ENCODE data around the gene APC. TPM values are rescaled to one million over a fixed set of nuclear protein-coding genes. Genes with fewer than 3 reads are reported as not detected.

Gene APC
- total and polyA plus RNA-seq, 2 of the 13 experiments (the other 11 are each of a cell fraction or from before 2014, with no cell fraction given), result 6.1 to 19.0 TPM

DNA sequence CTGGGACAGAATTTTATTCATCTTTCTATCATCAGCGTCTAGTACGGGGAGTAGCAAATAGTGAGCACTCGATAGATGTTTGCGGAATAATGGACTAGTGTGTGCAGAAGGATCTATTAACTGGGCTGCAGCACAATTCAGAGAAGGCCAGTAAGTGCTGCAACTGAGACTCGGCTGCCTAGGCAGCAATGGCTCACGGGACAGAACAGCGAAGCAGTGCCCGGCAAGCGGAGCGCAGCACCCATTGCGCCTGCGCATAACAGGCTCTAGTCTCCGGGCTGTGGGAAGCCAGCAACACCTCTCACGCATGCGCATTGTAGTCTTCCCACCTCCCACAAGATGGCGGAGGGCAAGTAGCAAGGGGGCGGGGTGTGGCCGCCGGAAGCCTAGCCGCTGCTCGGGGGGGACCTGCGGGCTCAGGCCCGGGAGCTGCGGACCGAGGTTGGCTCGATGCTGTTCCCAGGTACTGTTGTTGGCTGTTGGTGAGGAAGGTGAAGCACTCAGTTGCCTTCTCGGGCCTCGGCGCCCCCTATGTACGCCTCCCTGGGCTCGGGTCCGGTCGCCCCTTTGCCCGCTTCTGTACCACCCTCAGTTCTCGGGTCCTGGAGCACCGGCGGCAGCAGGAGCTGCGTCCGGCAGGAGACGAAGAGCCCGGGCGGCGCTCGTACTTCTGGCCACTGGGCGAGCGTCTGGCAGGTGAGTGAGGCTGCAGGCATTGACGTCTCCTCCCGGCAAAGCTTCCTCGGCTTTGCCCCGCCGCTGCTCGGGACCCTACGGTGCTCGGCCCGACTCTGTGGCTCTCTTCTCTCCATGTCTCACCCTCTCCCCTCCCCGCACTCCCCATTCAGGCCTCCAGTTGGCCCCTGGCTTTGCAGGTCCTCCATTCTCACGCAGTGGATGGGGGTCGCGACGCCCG lies 30.2 kb upstream of the APC start (continued):
- TF ChIP-seq ZNF121 (CRISPR knock-in tag; IDR thresholded peaks at IDR 0.05) (peak; percentile 99), CBX2 (IDR thresholded peaks at IDR 0.05; ENCODE audit: low read depth, low read length) (no peak), CBX2 (CRISPR knock-in tag; IDR thresholded peaks at IDR 0.05; ENCODE audit: low read depth) (0 out of 2 replicates have a peak, but pooled peaks have one; percentile 14), ZNF790 (CRISPR knock-in tag; IDR thresholded peaks at IDR 0.05; ENCODE audit: borderline replicate concordance) (peak; percentile 85; the same call in 1 of the 2 replicates), ERF (CRISPR knock-in tag; IDR thresholded peaks at IDR 0.05) (0 out of 2 replicates have a peak, but pooled peaks have one; percentile 52), SALL2 (CRISPR knock-in tag; IDR thresholded peaks at IDR 0.05) (peak; percentile 63; the same call in 1 of the 2 replicates), HNRNPL (IDR thresholded peaks at IDR 0.05; ENCODE audit: low read depth, low read length) (peak; percentile 83), ZSCAN22 (CRISPR knock-in tag; IDR thresholded peaks at IDR 0.05) (no peak), SPEN (CRISPR knock-in tag; IDR thresholded peaks at IDR 0.05; ENCODE audit: low read depth) (peak; percentile 53; the same call in 1 of the 2 replicates), ZNF441 (CRISPR knock-in tag; IDR thresholded peaks at IDR 0.05; ENCODE audit: borderline replicate concordance) (peak; percentile 39; the same call in 1 of the 2 replicates), ZFP37 (CRISPR knock-in tag; IDR thresholded peaks at IDR 0.05; ENCODE audit: borderline replicate concordance) (0 out of 2 replicates have a peak, but pooled peaks have one; percentile 24), HNRNPLL (IDR thresholded peaks at IDR 0.05; ENCODE audit: low read depth, low read length, poor library complexity, severe bottlenecking) (peak; percentile 70), MED1 (CRISPR knock-in tag; IDR thresholded peaks at IDR 0.05) (peak; percentile 70; the same call in 1 of the 2 replicates), ZNF17 (CRISPR knock-in tag; IDR thresholded peaks at IDR 0.05) (no peak), CENPT (CRISPR knock-in tag; IDR thresholded peaks at IDR 0.05; ENCODE audit: low read depth) (no peak), ZNF274 (CRISPR knock-in tag; IDR thresholded peaks at IDR 0.05) (peak; percentile 88; the same call in 1 of the 2 replicates)
- TF ChIP-seq, protein P1, sequence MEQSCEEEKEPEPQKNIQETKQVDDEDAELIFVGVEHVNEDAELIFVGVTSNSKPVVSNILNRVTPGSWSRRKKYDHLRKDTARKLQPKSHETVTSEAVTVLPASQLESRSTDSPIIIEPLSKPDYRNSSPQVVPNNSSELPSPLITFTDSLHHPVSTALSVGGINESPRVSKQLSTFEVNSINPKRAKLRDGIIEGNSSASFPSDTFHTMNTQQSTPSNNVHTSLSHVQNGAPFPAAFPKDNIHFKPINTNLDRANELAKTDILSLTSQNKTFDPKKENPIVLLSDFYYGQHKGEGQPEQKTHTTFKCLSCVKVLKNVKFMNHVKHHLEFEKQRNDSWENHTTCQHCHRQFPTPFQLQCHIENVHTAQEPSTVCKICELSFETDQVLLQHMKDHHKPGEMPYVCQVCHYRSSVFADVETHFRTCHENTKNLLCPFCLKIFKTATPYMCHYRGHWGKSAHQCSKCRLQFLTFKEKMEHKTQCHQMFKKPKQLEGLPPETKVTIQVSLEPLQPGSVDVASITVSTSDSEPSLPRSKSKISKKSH (CRISPR knock-in tag; IDR thresholded peaks at IDR 0.05; ENCODE audit: borderline replicate concordance), result 0 out of 2 replicates have a peak, but pooled peaks have one; percentile 33
- TF ChIP-seq, protein P2, sequence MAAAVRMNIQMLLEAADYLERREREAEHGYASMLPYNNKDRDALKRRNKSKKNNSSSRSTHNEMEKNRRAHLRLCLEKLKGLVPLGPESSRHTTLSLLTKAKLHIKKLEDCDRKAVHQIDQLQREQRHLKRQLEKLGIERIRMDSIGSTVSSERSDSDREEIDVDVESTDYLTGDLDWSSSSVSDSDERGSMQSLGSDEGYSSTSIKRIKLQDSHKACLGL (CRISPR knock-in tag; IDR thresholded peaks at IDR 0.05), result no peak; the same call in 1 of the 2 replicates
- TF ChIP-seq, protein P3, sequence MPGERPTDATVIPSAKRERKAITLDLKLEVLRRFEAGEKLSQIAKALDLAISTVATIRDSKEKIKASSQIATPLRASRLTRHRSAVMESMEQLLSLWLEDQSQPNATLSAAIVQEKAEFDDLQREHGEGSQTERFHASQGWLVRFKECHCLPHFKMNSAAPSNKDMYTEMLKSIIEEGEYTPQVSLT (CRISPR knock-in tag; IDR thresholded peaks at IDR 0.05; ENCODE audit: borderline replicate concordance, low read depth), result no peak
- TF ChIP-seq, protein P4, sequence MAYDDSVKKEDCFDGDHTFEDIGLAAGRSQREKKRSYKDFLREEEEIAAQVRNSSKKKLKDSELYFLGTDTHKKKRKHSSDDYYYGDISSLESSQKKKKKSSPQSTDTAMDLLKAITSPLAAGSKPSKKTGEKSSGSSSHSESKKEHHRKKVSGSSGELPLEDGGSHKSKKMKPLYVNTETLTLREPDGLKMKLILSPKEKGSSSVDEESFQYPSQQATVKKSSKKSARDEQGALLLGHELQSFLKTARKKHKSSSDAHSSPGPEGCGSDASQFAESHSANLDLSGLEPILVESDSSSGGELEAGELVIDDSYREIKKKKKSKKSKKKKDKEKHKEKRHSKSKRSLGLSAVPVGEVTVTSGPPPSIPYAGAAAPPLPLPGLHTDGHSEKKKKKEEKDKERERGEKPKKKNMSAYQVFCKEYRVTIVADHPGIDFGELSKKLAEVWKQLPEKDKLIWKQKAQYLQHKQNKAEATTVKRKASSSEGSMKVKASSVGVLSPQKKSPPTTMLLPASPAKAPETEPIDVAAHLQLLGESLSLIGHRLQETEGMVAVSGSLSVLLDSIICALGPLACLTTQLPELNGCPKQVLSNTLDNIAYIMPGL (CRISPR knock-in tag; IDR thresholded peaks at IDR 0.05; ENCODE audit: borderline replicate concordance in 1 of 2, low read depth in 1 of 2), result peak; percentile 70 to 91
- TF ChIP-seq, protein P5, sequence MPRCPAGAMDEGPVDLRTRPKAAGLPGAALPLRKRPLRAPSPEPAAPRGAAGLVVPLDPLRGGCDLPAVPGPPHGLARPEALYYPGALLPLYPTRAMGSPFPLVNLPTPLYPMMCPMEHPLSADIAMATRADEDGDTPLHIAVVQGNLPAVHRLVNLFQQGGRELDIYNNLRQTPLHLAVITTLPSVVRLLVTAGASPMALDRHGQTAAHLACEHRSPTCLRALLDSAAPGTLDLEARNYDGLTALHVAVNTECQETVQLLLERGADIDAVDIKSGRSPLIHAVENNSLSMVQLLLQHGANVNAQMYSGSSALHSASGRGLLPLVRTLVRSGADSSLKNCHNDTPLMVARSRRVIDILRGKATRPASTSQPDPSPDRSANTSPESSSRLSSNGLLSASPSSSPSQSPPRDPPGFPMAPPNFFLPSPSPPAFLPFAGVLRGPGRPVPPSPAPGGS (CRISPR knock-in tag; IDR thresholded peaks at IDR 0.05), result peak; percentile 80; the same call in 1 of the 2 replicates
